ENCODE measurements around the gene RPS19. TPM values are rescaled to one million over a fixed set of nuclear protein-coding genes. Genes with fewer than 3 reads are reported as not detected.

Gene RPS19
- total RNA-seq, 1 donor from 2014 or later, result 1,667 TPM

DNA sequence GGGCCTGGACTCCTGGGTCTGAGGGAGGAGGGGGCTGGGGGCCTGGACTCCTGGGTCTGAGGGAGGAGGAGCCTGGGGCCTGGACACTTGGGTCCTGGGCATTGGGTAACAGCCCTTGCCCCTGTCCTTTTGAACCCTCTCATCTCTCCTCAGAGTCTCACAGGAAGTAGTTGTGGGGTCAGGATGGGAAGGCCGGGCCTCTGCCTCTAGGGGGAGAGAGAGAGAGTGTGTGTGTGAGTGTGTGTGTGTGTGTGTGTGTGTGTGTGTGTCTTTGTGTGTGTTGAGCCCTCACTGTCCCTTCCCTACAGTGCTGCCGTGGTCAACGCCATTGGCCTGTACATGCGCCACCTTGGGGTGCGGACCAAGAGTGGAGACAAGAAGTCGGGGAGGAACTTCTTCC is 33.8 kb downstream of the RPS19 start:
- Histone ChIP-seq H3K27me3 (no peaks in the 10 kb centered on the region), H3K36me3 (peaks cover 71% of the 10 kb centered on the region), H3K4me1 (peaks cover under 1% of the 10 kb centered on the region), H3K9me3 (no peaks in the 10 kb centered on the region), H3K27ac (no peak overlapping the region), H3K4me3 (no peak overlapping the region)
- intact Hi-C loops (cut with DNase I), result no loop called here
- no peak for ATAC-seq
- TF ChIP-seq, protein P1, sequence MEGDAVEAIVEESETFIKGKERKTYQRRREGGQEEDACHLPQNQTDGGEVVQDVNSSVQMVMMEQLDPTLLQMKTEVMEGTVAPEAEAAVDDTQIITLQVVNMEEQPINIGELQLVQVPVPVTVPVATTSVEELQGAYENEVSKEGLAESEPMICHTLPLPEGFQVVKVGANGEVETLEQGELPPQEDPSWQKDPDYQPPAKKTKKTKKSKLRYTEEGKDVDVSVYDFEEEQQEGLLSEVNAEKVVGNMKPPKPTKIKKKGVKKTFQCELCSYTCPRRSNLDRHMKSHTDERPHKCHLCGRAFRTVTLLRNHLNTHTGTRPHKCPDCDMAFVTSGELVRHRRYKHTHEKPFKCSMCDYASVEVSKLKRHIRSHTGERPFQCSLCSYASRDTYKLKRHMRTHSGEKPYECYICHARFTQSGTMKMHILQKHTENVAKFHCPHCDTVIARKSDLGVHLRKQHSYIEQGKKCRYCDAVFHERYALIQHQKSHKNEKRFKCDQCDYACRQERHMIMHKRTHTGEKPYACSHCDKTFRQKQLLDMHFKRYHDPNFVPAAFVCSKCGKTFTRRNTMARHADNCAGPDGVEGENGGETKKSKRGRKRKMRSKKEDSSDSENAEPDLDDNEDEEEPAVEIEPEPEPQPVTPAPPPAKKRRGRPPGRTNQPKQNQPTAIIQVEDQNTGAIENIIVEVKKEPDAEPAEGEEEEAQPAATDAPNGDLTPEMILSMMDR (IDR thresholded peaks at IDR 0.05), result no peak
- no peak for DNase-seq

DNA sequence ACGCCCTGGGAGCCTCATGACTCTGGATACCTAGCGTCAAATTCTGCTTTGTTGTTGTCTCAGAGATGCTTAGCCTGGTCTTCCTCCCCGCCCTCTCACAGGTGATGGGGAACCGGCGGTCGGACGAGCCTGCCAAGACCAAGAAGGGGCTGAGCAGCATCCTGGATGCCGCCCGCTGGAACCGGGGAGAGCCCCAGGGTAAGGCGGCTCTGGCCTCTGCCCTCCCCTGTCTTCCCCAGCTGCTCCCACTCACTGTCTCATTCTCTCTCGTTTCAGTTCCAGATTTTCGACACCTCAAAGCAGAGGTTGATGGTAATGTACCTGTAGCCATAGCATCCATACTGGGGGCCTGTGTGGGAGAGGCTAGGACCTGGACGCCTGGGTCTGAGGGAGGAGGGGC is 34.3 kb downstream of the RPS19 start:
- no peaks in the 10 kb centered on the region for H3K27me3 ChIP-seq
- TF ChIP-seq, protein P1 (IDR thresholded peaks at IDR 0.05), result no peak
- H3K36me3 ChIP-seq, result peaks cover 71% of the 10 kb centered on the region
- DNase-seq (no peak), ATAC-seq (no peak)
- H3K9me3 ChIP-seq, result no peaks in the 10 kb centered on the region
- intact Hi-C loops (cut with DNase I), result no loop called here
- no peaks in the 10 kb centered on the region for H3K4me1 ChIP-seq
- no peak overlapping the region for H3K27ac ChIP-seq
- no peak overlapping the region for H3K4me3 ChIP-seq

- Histone ChIP-seq H3K36me3 (peaks cover 75% of the 10 kb centered on the region), H3K4me3 (no peak overlapping the region), H3K27me3 (no peaks in the 10 kb centered on the region), H3K4me1 (no peaks in the 10 kb centered on the region), H3K27ac (no peak overlapping the region), H3K9me3 (no peaks in the 10 kb centered on the region)
- no peak for DNase-seq
- ATAC-seq, result no peak
- TF ChIP-seq, protein P1 (IDR thresholded peaks at IDR 0.05), result no peak
- intact Hi-C loops (cut with DNase I), result no loop called here
Measured at GRCh38 chr19:41895745-41896580, 35.9 kb downstream of the RPS19 start.

DNA sequence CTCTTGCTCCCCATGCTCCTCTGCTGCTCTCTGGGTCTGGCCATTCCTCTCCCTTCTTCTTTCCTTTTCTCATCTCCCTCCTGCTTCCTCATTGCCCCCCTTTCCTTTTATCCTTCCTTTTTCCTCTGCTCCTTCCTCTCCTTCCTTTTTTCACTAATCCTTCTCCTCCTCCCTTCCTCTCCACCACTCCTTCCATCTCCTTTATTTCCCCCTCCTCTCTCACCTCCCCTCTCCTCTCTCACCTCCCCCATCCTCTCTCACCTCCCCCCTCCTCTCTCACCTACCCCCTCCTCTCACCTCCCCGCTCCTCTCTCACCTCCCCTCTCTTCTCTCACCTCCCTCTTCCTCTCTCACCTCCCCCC is 36.5 kb downstream of the RPS19 start:
- Histone ChIP-seq H3K27me3 (no peaks in the 10 kb centered on the region), H3K36me3 (peaks cover 78% of the 10 kb centered on the region), H3K9me3 (no peaks in the 10 kb centered on the region), H3K4me1 (no peaks in the 10 kb centered on the region), H3K27ac (no peak overlapping the region), H3K4me3 (no peak overlapping the region)
- intact Hi-C loops (cut with DNase I), result no loop called here
- TF ChIP-seq, protein P1 (IDR thresholded peaks at IDR 0.05), result no peak
- DNase-seq (no peak), ATAC-seq (no peak)

DNA sequence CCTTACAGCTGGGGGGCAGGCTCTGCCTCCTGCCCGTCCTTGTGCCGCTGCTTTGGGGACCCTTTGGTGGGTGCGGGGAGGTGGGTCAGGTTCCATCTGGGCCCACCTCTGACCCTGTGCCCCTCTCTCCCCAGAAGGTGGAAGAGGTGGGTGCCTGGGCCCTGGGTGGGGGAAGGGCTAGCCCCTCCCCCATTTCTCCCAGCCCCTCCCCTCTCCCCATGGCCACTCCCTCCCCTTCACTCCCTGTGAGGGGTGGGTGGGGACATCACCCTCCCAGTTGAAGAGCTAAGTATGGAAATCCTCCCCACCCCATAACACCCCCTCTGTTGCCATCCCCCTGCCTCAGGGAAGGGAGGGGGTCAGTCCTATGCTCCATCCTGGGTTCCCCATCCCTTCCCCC is 37.1 kb downstream of the RPS19 start:
- intact Hi-C loops (cut with DNase I), result no loop called here
- ATAC-seq, result no peak
- no peaks in the 10 kb centered on the region for H3K9me3 ChIP-seq

More for the DNA sequence above, 37.1 kb downstream of the RPS19 start:
- TF ChIP-seq, protein P1 (IDR thresholded peaks at IDR 0.05), result no peak
- no peaks in the 10 kb centered on the region for H3K27me3 ChIP-seq
- no peak overlapping the region for H3K27ac ChIP-seq
- DNase-seq, result no peak
- H3K36me3 ChIP-seq, result peaks cover 79% of the 10 kb centered on the region
- no peak overlapping the region for H3K4me3 ChIP-seq
- no peaks in the 10 kb centered on the region for H3K4me1 ChIP-seq

Data from upper lobe of right lung (tissue), 1 donor.